Sigmoid colon (tissue), 7 donors: ENCODE measurements around the gene ACCSL. TPM values are rescaled to one million over a fixed set of nuclear protein-coding genes. Genes with fewer than 3 reads are reported as not detected.

Experiments
- DNase-seq: peaks from one replicate; pipeline ENCODE4 v3.0.0-alpha.2; 2019
- H3K27ac ChIP-seq, 4 donors: fragments of 200-600 bp; sonication (generic); one replicate each; pipeline ENCODE4 v1.5.1; 2016 to 2019; ENCODE audit warnings: mild to moderate bottlenecking in 1 of 4
- H3K27me3 ChIP-seq, 3 donors: fragments of 200-600 bp; sonication (generic); one replicate each; pipeline ENCODE4 v1.5.1; 2019; ENCODE audit warnings: mild to moderate bottlenecking in 1 of 3
- H3K36me3 ChIP-seq, 4 donors: fragments of 200-600 bp; sonication (generic); one replicate each; pipeline ENCODE4 v1.5.1; 2016 to 2019
- H3K4me1 ChIP-seq, 4 donors: fragments of 200-600 bp; sonication (generic); one replicate each; pipeline ENCODE4 v1.5.1; 2017 to 2019
- H3K4me3 ChIP-seq, 4 donors: fragments of 200-600 bp; sonication (generic); one replicate each; pipeline ENCODE4 v1.5.1; 2017 to 2019; ENCODE audit warnings: mild to moderate bottlenecking in 2 of 4, moderate library complexity in 1 of 4
- H3K9me3 ChIP-seq, 4 donors: fragments of 200-600 bp in 3 of 4; sonication (generic) in 3 of 4; one replicate each; pipeline versions ENCODE4 v1.5.1 to v1.6.1; 2013 to 2019
- CTCF ChIP-seq, 4 experiments: fragments of 450-650 bp in 3 of 4; fragments of 200-600 bp in 1 of 4; IDR thresholded peaks; one replicate each; pipeline ENCODE4 v1.5.1; 2016 to 2019; ENCODE audit warnings: antibody characterized with exemption in 4 of 4, mild to moderate bottlenecking in 3 of 4, moderate library complexity in 2 of 4
- EP300 ChIP-seq, 4 donors: sonication (generic); formaldehyde crosslinking; IDR thresholded peaks; one replicate each; pipeline ENCODE4 v1.6.1; 2017; ENCODE audit warnings: antibody characterized with exemption in 4 of 4
- POLR2A ChIP-seq, 2 donors: fragments of 450-650 bp; IDR thresholded peaks; one replicate each; pipeline ENCODE4 v1.6.1; 2016; ENCODE audit warnings: antibody characterized with exemption in 2 of 2, mild to moderate bottlenecking in 2 of 2, moderate library complexity in 2 of 2
- POLR2AphosphoS5 ChIP-seq, 4 donors: sonication (generic); formaldehyde crosslinking; IDR thresholded peaks; one replicate each; pipeline ENCODE4 v1.6.1; 2017; ENCODE audit warnings: antibody characterized with exemption in 4 of 4
- WGBS, 2 donors: extraction: QIAGEN DNeasy Blood & Tissue Kit; methylation state at CpG; one replicate each; pipeline ENCODE4 v1.1.7; 2013; 5-methylcytosine and 5-hydroxymethylcytosine counted together
- intact Hi-C: fragments of 100-400 bp; cut with DNase I; formaldehyde crosslinking; loops from one replicate; pipeline ENCODE4 v1.15.1; 2023
- polyA plus RNA-seq, 3 donors: library from polyadenylated mRNA; stranded (reverse); fragments of 200-250 nt; gene quantifications; one replicate each; pipeline ENCODE4 v1.2.3, GENCODE V29; 2013
- total RNA-seq, 4 donors: library from RNA; depleted of rRNA; stranded (reverse); fragments of >200 nt; gene quantifications; one replicate each; pipeline ENCODE4 v1.1.0, GENCODE V29; 2016
- donor health status: healthy with polysubstance abuse.
- donor health status: Bipolar disorder and iron deficiency.
- donor health status: healthy.

ACCSL gene
- total and polyA plus RNA-seq, 7 donors: 0.27 TPM; not detected in 6

- Histone ChIP-seq H3K9me3 (no peaks in the 10 kb centered on the region), H3K27ac (no peak overlapping the region), H3K36me3 (no peaks in the 10 kb centered on the region), H3K4me3 (no peak overlapping the region), H3K4me1 (peaks cover 0 to 33% (median 27%) of the 10 kb centered on the region in 4 donors), H3K27me3 (no peaks in the 10 kb centered on the region)
- TF ChIP-seq EP300 (IDR thresholded peaks at IDR 0.05): no peak
- TF ChIP-seq POLR2A (IDR thresholded peaks at IDR 0.05): no peak
- no peak for TF ChIP-seq POLR2AphosphoS5 (IDR thresholded peaks at IDR 0.05)
- no peak for TF ChIP-seq CTCF (IDR thresholded peaks at IDR 0.05)
- no peak for DNase-seq
- WGBS, 2 donors: 50 to 52% methylated on average over 3 of the region's 3 CpGs
- intact Hi-C loops: loop anchor here (5.0 kb wide), 2 partner anchors 47 to 92 kb away; partner anchors contain the start of gene C11orf96
Observed at GRCh38 chr11:44033856-44034255, 13.9 kb upstream of the ACCSL start.

GRCh38 chr11:44034639-44035038, 13.1 kb upstream of the ACCSL start:
- H3K9me3 ChIP-seq: no peaks in the 10 kb centered on the region
- no peaks in the 10 kb centered on the region for H3K27me3 ChIP-seq
- no peak overlapping the region for H3K4me3 ChIP-seq
- TF ChIP-seq EP300 (IDR thresholded peaks at IDR 0.05) (no peak), POLR2A (IDR thresholded peaks at IDR 0.05) (no peak), POLR2AphosphoS5 (IDR thresholded peaks at IDR 0.05) (no peak), CTCF (IDR thresholded peaks at IDR 0.05) (no peak)
- DNase-seq: no peak
- H3K4me1 ChIP-seq: peaks cover 0 to 33% (median 27%) of the 10 kb centered on the region in 4 donors
- H3K36me3 ChIP-seq: no peaks in the 10 kb centered on the region
- intact Hi-C loops: loop anchor here (5.0 kb wide), 3 partner anchors 47 to 207 kb away; partner anchors contain the start of gene C11orf96
- no peak overlapping the region for H3K27ac ChIP-seq

DNA sequence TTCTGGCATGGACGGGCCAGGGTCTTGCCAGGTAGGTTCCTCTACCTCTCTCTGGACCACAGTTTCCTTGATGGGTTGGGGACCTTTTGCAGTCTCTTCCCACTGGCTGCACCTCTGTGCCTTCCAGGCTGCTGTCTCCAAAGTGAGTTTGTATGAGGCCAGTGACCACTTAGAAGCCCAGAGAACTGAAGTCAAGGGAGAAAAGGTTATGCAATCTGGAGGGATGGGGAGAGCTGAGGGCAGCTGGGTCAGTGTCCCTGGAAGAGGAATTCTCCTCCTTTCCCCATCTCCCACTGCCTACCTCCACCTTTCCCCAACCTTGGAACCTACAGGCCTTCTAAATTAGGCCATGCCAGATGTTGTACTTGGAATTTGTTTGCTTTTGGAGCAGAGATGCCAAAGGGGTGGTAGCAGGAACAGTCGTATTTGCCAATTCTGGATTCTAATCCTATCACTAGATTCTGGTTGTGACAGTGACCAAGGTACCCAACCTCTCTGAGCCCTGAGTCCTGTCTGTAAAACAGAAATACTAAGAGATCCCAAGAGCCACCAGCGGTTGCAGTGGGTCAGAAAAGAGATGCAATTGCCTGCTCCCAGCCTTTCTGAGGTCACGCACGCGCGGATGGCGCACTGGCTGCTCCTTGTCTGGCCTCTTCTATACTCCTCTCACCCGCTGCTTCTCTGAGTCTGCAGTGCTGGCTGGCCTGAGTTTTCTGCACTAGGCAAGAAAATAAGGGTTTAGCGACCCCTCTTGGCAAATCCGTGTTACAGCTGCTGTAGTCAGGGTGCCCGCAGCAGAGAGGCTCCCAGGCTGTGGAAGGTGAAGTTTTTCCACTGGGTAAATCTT, 10.7 kb upstream of the ACCSL start:
- no peak overlapping the region for H3K4me3 ChIP-seq
- DNase-seq: peak; percentile 93
- H3K27me3 ChIP-seq: no peaks in the 10 kb centered on the region
- peaks cover 0 to 19% (median 12%) of the 10 kb centered on the region in 4 donors for H3K4me1 ChIP-seq
- H3K36me3 ChIP-seq: no peaks in the 10 kb centered on the region
- no peak for TF ChIP-seq EP300 (IDR thresholded peaks at IDR 0.05)
- TF ChIP-seq CTCF (IDR thresholded peaks at IDR 0.05): peak; percentile 42 to 69 (median 60)
- 25 to 26% methylated on average over 12 of the region's 12 CpGs for WGBS, 2 donors
- H3K27ac ChIP-seq: peak overlapping the region in 2 of 4 donors; percentile 21 to 47
- intact Hi-C loops: loop anchor here (1.0 to 5.0 kb wide), 2 partner anchors 147 to 210 kb away; no protein-coding TSS in a partner anchor
- H3K9me3 ChIP-seq: peaks cover 0 to 4% (median 0%) of the 10 kb centered on the region in 4 donors

- Histone ChIP-seq H3K4me1 (peaks cover 0 to 13% (median 6%) of the 10 kb centered on the region in 4 donors), H3K9me3 (peaks cover 0 to 4% (median 0%) of the 10 kb centered on the region in 4 donors), H3K4me3 (no peak overlapping the region), H3K27me3 (no peaks in the 10 kb centered on the region), H3K36me3 (no peaks in the 10 kb centered on the region), H3K27ac (no peak overlapping the region)
- intact Hi-C loops: loop anchor here (1.0 to 5.0 kb wide), 2 partner anchors 147 to 210 kb away; no protein-coding TSS in a partner anchor
- TF ChIP-seq POLR2A (IDR thresholded peaks at IDR 0.05) (no peak), EP300 (IDR thresholded peaks at IDR 0.05) (no peak), CTCF (IDR thresholded peaks at IDR 0.05) (no peak), POLR2AphosphoS5 (IDR thresholded peaks at IDR 0.05) (no peak)
- WGBS, 2 donors: 56 to 76% methylated on average over 2 of the region's 2 CpGs
- DNase-seq: no peak
Observed at GRCh38 chr11:44037658-44037998, 10.2 kb upstream of the ACCSL start.
